ENCODE results near the gene CHP1. TPM values are rescaled to one million over a fixed set of nuclear protein-coding genes. Genes with fewer than 3 reads are reported as not detected.
"Not testable (repeated sequence)": the region's sequence is repeated elsewhere in the genome, so short reads cannot be mapped to it uniquely, and the experiment has no call there.

The CHP1 gene
- total RNA-seq, 2 donors from 2014 or later = 65.3 to 115 TPM

DNA sequence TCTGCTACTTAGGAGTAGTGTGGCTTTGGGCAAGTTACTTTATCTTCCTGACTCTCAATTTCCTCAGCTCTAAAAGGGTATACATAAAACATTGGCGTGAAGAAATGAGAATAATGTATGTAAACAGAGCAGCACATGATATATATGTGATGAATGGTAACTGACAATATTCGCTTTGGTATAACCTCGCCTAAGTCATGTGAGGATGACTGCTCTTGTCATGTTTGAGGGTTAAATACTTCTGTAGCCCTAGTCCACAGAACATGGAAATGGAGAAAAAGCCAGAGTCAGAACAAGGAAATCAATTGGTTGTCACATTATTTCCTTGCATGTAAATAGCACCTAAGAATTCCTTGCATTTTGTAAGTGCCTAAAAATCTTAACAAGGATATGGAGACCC is 25.0 kb downstream of the CHP1 start:
- TF ChIP-seq, protein P1, sequence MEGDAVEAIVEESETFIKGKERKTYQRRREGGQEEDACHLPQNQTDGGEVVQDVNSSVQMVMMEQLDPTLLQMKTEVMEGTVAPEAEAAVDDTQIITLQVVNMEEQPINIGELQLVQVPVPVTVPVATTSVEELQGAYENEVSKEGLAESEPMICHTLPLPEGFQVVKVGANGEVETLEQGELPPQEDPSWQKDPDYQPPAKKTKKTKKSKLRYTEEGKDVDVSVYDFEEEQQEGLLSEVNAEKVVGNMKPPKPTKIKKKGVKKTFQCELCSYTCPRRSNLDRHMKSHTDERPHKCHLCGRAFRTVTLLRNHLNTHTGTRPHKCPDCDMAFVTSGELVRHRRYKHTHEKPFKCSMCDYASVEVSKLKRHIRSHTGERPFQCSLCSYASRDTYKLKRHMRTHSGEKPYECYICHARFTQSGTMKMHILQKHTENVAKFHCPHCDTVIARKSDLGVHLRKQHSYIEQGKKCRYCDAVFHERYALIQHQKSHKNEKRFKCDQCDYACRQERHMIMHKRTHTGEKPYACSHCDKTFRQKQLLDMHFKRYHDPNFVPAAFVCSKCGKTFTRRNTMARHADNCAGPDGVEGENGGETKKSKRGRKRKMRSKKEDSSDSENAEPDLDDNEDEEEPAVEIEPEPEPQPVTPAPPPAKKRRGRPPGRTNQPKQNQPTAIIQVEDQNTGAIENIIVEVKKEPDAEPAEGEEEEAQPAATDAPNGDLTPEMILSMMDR (IDR thresholded peaks at IDR 0.05) = no peak
- Histone ChIP-seq H3K27ac (no peak overlapping the region), H3K4me1 (ENCODE audit: control insufficient read depth in 1 of 2, low read depth in 2 of 2) (no peaks in the 10 kb centered on the region), H3K9me3 (no peaks in the 10 kb centered on the region), H3K4me3 (no peak overlapping the region), H3K27me3 (replicated peaks; ENCODE audit: insufficient read depth) (no peaks in the 10 kb centered on the region), H3K36me3 (peaks cover 8% of the 10 kb centered on the region)
- ATAC-seq (ENCODE audit: insufficient number of reproducible peaks, low FRiP score, low read depth) (no peak), DNase-seq (ENCODE audit: low spot score) (no peak)

DNA sequence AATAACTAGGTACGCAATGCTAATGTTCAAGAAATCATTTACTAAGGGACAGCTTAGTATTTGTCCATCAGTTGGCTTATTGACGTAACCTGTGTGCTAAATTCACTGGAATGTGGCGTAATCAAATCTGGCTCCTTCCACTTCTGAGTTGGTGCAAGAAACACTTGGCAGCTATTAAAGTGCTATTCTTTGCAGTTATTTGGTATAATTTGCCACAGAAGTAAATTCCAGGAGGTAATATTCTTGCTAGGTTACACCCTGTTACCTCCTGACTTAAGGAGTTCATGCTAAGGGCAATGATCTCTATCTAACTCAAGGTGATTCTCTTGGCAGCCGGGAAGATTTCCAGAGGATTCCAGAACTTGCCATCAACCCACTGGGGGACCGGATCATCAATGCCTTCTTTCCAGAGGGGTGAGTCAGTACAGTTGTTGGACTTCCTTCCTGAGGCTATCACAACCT is 25.5 kb downstream of the CHP1 start:
- H3K4me3 ChIP-seq = no peak overlapping the region
- ATAC-seq (ENCODE audit: insufficient number of reproducible peaks, low FRiP score, low read depth) = no peak

DNA sequence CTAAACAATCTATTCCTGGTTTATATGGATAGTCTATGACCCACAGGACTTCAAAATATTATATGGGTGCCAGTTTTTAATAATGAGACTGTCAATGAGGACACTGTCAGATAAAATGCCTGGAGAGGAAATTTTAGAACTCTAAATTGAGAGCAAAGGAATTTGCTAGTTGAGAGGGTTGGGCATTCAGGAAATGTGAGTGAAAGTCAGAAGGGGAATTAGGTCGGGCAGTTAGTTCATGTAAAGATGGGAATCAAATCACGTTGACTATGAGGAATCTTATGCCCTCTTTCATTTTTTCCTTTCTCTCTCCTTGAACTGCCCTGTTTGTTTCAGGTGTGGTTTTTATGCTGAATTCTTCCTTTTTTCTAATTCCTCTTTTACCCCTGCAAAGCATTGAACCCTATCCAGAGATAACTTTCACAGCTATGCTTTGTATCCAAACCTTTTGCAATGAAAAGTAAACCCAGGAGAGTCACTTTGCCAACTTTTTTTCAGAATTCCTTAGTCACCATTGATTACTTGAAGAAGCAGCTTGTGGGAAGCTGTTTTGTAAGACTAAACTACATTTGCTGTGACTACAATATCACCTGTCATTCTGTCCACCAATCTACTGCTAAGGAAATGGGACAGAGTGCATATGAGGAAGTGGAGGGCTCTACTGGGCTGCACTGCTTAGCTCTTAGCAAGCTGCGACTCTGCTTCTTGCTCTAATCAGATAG is 27.8 kb downstream of the CHP1 start:
- no peak for DNase-seq (ENCODE audit: low spot score)
- Histone ChIP-seq H3K27ac (no peak overlapping the region), H3K27me3 (replicated peaks; ENCODE audit: insufficient read depth) (no peaks in the 10 kb centered on the region), H3K36me3 (peaks cover 14% of the 10 kb centered on the region), H3K4me3 (no peak overlapping the region), H3K4me1 (ENCODE audit: control insufficient read depth in 1 of 2, low read depth in 2 of 2) (no peaks in the 10 kb centered on the region), H3K9me3 (no peaks in the 10 kb centered on the region)
- ATAC-seq (ENCODE audit: insufficient number of reproducible peaks, low FRiP score, low read depth) = no peak
- TF ChIP-seq, protein P1 (IDR thresholded peaks at IDR 0.05) = no peak

More for the DNA sequence above, 25.5 kb downstream of the CHP1 start:
- Histone ChIP-seq H3K27me3 (replicated peaks; ENCODE audit: insufficient read depth) (no peaks in the 10 kb centered on the region), H3K4me1 (ENCODE audit: control insufficient read depth in 1 of 2, low read depth in 2 of 2) (no peaks in the 10 kb centered on the region), H3K36me3 (peaks cover 8% of the 10 kb centered on the region), H3K27ac (no peak overlapping the region), H3K9me3 (no peaks in the 10 kb centered on the region)
- TF ChIP-seq, protein P1 (IDR thresholded peaks at IDR 0.05) = no peak
- no peak for DNase-seq (ENCODE audit: low spot score)

DNA sequence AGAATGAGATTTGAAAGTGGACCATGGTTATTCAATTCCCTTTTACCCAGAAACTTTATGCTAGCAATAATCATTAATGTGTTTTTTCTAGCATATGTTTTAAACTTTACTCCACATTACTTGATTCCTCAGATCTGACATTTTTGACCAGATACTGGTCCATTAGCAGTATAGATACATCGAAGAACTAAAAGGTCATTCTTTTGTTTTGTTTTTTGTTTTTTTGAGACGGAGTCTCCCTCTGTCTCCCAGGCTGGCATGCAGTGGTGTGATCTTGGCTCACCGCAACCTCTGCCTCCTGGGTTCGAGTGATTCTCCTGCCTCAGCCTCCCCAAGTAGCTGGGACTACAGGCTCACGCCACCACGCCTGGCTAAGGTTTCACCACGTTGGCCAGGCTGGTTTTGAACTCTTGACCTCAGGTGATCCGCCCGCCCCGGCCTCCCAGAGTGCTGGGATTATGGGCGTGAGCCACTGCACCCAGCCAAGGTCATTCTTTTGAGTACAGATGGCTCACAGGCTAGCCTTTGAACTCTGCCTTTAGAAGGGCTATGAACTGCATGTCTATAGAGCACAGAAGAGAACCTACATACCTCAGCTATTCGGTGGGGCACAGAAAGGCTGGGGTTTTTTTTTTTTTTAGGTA is 28.6 kb downstream of the CHP1 start:
- ATAC-seq (ENCODE audit: insufficient number of reproducible peaks, low FRiP score, low read depth) = no peak
- peaks cover 17% of the 10 kb centered on the region for H3K36me3 ChIP-seq
- no peak overlapping the region for H3K4me3 ChIP-seq
- no peaks in the 10 kb centered on the region for H3K9me3 ChIP-seq
- no peak overlapping the region for H3K27ac ChIP-seq
- H3K27me3 ChIP-seq (replicated peaks; ENCODE audit: insufficient read depth) = no peaks in the 10 kb centered on the region
- DNase-seq (ENCODE audit: low spot score) = no peak
- TF ChIP-seq, protein P1 (IDR thresholded peaks at IDR 0.05) = no peak
- no peaks in the 10 kb centered on the region for H3K4me1 ChIP-seq (ENCODE audit: control insufficient read depth in 1 of 2, low read depth in 2 of 2)

DNA sequence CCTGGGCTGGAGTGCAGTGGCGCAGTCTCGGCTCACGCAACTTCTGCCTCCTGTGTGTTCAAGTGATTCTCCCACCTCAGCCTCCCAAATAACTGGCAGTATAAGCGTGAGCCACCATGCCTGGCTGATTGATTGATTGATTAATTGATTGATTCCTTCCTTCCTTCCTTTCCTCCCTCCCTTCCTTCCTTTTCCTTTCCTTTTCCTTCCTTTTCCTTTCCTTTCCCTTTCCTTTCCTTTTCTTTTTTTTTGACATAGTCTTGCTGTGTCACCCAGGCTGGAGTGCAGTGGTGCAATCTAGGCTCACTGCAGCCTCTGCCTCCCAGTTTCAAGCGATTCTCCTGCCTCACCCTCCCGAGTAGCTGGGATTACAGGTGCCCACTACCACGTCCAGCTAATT is 29.9 kb downstream of the CHP1 start:
- H3K27me3 ChIP-seq (replicated peaks; ENCODE audit: insufficient read depth); ATAC-seq (ENCODE audit: insufficient number of reproducible peaks, low FRiP score, low read depth); H3K27ac ChIP-seq; DNase-seq (ENCODE audit: low spot score); H3K4me1 ChIP-seq (ENCODE audit: control insufficient read depth in 1 of 2, low read depth in 2 of 2); H3K9me3 ChIP-seq; H3K4me3 ChIP-seq: not testable (repeated sequence)
- H3K36me3 ChIP-seq = peaks cover 24% of the 10 kb centered on the region

Measured in thoracic aorta (tissue), 2 donors.